Measurements from ENCODE around the gene XXYLT1.
"Not testable (repeated sequence)": the region's sequence is repeated elsewhere in the genome, so short reads cannot be mapped to it uniquely, and the experiment has no call there.

The XXYLT1 gene

DNA sequence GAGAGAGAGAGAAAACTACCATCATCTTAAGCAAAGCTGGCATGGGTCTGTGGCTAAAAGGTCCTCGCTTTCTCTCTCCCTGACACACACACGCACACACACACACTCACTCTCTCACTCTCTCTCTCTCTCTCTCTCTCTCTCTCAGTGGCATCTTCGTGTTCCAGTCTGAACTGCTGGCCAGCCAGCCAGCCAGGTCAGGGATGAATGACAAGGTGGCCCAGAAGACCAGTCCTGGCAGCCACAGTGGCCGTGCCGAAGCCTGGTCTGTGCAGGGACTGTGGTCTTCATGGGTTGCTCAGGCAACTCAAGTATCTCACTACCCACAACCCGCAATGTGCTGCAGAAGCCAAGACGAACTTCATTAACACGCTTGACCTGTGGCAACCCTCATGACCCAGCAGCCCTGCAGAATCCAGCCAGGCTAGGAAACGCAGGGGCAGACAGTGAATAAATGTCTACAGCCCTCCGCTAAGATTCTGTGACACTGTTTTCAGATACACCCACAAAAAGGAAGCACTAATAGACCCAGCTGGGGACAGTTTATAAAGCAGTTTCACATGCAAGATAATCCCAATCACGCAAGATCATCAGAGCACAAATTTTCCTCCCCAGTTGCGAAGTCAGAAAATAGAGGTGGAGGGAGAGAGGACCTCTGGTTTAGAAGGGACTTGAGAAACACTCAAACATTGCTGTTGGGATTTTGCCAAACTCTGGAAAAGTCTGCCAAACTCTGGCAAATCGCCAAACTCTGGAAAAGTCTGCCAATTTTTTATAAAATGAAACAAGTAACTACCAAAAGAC is 66.4 kb downstream of the XXYLT1 start:
- DNase-seq = no peak

GRCh38 chr3:195203606-195204005 is 67.4 kb downstream of the XXYLT1 start:
- no peak for DNase-seq

DNA sequence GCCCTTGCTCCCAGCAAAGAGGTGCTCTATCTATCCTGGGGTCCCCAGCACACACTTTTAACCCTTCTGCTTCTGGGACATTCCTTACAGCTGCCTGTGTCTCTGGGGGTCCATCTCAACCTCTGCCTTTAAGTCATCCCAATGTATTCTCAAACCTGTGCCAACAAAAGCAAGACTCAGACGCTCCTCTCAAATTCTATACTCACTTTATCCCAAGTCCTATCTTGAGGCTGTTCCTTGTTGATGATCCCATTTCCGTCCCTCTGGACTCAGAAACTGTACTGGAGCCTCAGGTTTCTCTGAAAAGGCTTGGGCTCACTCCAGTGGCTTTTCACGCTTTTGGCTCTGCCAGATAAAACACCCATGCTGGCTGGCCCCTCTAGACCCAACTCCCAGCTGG is 69.7 kb downstream of the XXYLT1 start:
- DNase-seq = no peak

DNA sequence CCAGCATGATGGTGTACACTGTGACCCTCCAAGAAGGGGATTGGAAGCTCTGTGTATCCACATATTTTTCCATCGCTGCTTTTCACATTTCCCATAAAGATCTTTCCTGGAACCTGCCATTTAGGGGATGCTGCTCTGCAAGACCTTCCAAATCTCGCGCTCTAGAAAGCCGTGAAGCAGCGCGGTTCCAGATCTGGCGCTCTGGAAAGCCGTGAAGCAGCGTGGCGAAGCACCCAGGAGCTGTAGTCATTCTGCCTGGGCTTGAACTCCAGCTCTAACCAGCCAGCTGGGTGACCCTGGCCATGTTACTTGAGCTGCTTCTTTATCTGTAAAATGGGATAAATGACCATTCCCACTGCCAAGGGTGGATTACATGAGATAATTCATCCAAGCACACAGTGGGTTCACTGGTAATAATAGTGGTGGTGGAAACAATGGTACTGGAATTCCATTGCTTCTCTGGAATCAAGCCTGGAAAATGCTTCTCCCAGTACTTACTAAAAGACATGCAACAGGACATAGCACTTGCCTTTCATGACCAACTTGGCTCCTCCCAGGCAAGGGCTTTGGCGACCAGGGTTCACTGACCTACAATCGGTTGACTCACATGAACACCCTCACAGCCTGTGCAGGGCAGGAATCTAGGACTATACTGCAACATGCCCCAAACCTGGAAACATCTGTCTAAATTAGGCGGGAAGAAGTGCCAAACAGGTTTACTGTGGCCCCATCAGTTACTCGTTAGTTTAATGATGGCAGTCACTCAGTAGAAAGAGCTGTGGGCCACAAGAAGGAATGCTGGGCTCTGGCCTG is 70.7 kb downstream of the XXYLT1 start:
- no peak for DNase-seq

DNA sequence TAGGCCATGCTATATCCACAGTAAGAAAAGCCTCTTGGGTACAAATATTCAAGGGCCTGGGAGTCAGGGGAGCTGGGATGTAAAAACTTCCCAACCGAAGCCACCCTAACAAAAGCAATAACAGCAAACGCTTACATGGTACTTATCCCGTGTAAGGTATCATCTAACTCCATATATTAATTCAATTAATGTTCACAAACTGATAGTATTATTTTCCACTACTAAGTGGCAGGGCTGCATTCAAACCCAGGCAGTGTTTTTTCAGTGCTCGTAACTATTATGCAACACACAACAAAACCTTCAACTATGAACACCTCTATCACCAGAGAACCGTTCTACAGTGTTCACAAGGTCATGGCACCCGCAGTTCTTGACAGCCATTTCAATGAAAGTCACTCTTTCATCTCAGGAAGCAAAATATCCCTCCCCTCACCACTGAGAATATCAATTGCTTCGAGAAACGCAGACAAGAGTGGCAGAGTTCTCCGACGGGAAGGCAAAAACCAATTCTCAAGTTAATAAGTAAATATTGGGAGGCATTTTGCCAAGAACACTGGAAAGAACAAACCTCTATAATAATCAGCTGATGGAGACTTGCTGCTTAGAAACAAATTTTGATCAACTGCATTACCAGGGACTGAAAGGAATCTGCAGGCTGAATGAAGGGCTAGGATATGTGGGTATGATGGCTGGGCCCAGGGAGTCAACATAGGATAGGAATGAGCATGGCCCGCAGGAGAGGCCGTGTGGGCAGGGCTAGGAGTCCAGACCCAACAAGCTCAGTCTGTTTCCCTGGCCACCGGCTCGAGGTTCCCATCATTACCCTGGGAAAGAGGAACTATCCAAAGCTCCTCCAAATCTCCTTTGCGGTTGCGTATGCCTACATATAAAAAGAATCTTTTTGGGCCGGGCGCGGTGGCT is 72.3 kb downstream of the XXYLT1 start:
- DNase-seq = no peak

DNA sequence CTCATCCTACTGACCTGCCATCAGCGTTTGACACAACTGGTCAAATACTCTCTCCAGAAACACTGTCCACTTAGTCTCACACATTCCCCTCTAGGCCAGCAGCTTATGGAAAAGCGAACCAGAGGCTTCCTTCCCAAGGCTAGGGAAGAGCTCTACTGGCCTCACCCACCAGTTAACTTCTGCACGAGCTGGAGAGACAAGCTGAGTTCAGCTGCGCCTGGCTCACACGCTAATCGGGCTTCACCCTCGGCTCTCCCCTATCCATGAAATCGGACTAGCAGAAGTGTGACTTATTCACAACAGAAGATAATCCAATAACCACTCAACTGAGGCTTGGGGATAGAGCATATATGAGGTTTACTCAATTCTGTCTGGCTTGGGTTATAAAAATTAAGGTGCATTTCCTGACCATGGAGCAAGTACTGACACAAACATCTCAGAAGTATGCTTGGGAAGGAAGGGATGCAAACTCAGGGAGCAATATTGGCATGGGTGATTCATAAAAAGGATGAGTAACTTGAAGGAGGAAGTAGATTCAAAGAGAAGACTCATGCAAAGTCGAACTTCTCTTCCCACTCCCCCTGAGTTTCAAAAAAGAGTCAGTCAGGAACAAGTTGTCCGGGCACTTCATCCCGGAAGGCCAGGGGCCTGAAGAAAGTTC is 73.1 kb downstream of the XXYLT1 start:
- no peak for DNase-seq

GRCh38 chr3:195196266-195196665 is 74.7 kb downstream of the XXYLT1 start:
- no peak for DNase-seq

- no peak for DNase-seq
These were observed 75.4 kb downstream of the XXYLT1 start for GRCh38 chr3:195195321-195196209.

DNA sequence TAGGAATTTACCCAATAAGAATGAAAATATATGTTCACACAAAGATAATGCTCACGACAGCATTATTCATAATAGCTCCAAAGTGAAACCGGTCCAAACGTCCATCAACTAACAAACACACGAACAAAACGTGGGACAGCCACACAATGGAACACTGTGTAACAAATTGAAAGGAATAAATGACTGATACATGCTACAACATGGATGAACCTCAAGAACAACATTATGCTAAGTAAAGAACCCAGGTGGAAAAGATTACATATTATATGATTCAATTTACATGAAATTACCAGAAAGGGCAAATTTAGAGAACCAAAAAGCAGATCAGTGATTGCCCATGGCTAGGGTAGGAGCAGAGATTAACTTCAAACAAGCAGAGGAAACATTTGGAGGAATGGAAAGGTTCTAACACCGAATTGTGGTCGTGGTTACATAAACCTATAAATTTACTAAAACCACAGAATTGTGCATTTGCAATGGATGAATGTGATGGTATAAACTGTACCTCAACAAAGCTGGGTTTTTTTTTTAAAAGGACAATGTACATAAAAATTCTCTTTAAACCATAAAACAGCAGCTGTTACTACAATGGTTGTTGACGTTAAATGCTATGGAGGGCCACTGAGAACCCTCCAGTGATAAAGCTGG is 76.3 kb downstream of the XXYLT1 start:
- DNase-seq = no peak

- DNase-seq = no peak
These were observed 79.4 kb downstream of the XXYLT1 start for GRCh38 chr3:195191580-195191979.

DNA sequence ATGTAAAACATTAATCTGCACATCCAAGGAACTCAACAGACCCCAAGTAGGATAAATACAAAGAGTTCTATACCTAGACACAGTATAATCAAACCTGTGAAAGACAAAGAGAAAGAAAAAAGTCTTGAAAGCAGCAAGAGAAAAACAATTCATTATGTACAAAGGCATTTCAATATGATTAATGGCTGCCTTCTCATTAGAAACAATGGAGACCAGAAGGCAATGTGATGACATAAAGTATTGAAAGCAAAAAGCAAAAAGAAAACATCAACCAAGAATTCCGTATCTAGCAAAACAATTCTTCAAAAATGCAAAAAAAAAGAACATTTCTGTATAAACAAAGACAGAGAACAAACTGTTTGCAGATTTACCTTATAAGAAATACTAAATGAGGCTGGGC is 81.1 kb downstream of the XXYLT1 start:
- no peak for DNase-seq

- no peak for DNase-seq
These were observed 82.5 kb downstream of the XXYLT1 start for GRCh38 chr3:195188426-195188927.

DNA sequence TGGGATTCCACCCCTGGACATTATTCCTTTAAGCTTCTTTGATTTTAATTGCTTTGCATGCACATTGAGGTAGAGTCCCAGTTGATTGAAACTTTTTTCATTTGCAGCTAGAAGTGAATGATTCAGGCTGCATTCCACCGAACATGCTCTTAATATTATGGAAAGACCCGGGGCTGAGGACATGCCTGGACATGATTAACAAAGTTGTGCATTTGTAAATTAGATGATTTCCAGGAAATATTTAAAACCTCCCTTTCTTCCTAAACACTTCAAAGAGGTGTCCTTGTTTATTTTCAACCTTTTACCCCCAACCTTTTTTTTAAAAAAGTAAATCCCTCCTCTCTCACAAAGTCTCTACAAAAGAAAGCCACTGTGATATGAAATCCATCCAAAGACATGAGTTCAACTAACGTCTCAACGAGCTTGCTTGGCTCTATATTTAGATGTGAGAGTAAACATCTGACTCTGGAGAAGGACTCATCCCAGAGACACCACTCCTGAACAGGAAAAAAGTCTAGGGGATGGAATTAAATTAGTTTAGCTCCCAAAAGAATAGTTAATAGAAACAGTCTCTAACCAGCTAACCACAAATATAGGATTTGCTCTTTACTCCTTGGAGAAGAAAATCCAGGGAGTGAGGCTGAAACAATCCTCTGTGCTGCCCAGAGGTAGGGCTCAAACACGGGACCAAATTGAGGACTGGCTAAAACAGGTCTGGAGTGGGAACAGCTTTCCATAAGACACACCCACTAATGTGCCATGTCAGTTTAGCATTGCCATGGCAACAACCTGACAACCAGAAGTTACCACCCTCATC is 83.1 kb downstream of the XXYLT1 start:
- DNase-seq = no peak

- not testable (repeated sequence) for DNase-seq
These were observed 84.3 kb downstream of the XXYLT1 start for GRCh38 chr3:195186710-195187047.

DNA sequence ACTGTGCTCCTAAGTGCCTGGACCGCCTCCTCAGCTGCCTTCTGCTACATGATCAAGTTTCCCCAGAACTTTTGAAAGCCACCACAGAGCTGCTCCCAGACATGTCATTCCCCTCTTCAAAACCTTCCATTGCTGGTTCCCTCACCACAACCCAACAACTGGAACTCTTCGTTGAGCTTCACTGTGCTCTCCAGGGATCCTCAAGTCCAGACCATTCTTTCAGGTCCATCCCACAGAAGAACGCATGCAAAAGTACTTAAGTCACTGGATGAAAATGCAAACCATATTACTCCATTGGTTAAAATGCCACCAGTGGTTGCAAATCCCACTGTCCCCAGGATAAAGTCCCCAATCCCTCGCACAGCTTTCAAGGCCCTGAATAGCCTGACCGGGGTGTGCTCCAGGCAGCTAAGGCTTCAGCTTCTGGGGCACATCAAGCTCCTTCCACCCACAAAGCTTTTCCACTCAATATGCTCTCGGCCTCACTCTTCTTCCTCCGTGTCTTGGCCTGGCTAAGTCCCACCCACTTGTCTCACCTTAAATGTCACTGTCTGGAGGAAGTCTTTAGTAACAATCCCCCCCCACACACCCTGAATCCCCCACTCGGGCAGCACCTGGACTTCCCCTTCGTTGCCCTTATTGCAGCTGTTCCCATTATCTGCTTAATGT is 84.8 kb downstream of the XXYLT1 start:
- peak in 1 of 2 experiments; percentile 16 for DNase-seq

- DNase-seq = no peak
These were observed 85.4 kb downstream of the XXYLT1 start for GRCh38 chr3:195185583-195185982.

GRCh38 chr3:195184716-195185421 is 86.1 kb downstream of the XXYLT1 start:
- no peak for DNase-seq

- DNase-seq = peak in 1 of 2 experiments; percentile 10
These were observed 87.7 kb downstream of the XXYLT1 start for GRCh38 chr3:195183071-195183776.

Measured in activated CD4-positive, alpha-beta T cell treated with anti-CD3 and anti-CD28 coated beads, Interleukin-2, amount 50 U/mL, for 4 hours (primary cell).